Ovary (tissue), 9 donors: ENCODE results near the gene NANP. TPM values are rescaled to one million over a fixed set of nuclear protein-coding genes. Genes with fewer than 3 reads are reported as not detected.
A peak's percentile ranks its signal among the peaks of the same experiment; 100 is the strongest.

Source experiments
- DNase-seq, 5 donors: peaks; one replicate each; pipeline ENCODE4 v3.0.0-alpha.2; 2019 to 2020
- H3K27ac ChIP-seq, 2 donors: fragments of 200-600 bp; one replicate each; pipeline versions ENCODE4 v1.5.1 to v1.8.0; 2019 to 2022
- H3K27me3 ChIP-seq: fragments of 200-600 bp; one replicate; pipeline ENCODE4 v1.8.0; 2022
- H3K36me3 ChIP-seq: fragments of 200-600 bp; sonication (generic); one replicate; pipeline ENCODE4 v1.5.1; 2019
- H3K4me1 ChIP-seq: one replicate; pipeline ENCODE4 v1.8.1; 2013; ENCODE audit warnings: mild to moderate bottlenecking, moderate library complexity; ENCODE audit not compliant: insufficient read depth
- H3K4me3 ChIP-seq: fragments of 200-600 bp; sonication (generic); one replicate; pipeline ENCODE4 v1.5.1; 2017
- H3K9me3 ChIP-seq, 2 donors: fragments of 200-600 bp in 1 of 2; sonication (generic) in 1 of 2; one replicate each; pipeline versions ENCODE4 v1.5.1 to v1.8.1; 2013 to 2019; ENCODE audit warnings: mild to moderate bottlenecking in 1 of 2, moderate library complexity in 1 of 2
- EP300 ChIP-seq: sonication (generic); formaldehyde crosslinking; IDR thresholded peaks from one replicate; pipeline ENCODE4 v1.6.1; 2017; ENCODE audit warnings: antibody characterized with exemption
- POLR2A ChIP-seq: fragments of 450-650 bp; IDR thresholded peaks from one replicate; pipeline ENCODE4 v1.6.1; 2017; ENCODE audit warnings: antibody characterized with exemption, mild to moderate bottlenecking, moderate library complexity
- WGBS, 3 donors: extraction: QIAGEN DNeasy Blood & Tissue Kit in 1 of 3; methylation state at CpG; one replicate each; pipeline versions ENCODE4 v1.1.5 to v1.1.7; 2013 to 2017; 5-methylcytosine and 5-hydroxymethylcytosine counted together
- intact Hi-C, 4 donors: fragments of 100-400 bp; cut with DNase I; formaldehyde crosslinking; loops; one replicate each; pipeline versions ENCODE4 v1.11.0 to v1.15.1; 2022 to 2023
- polyA plus RNA-seq, 2 donors: library from polyadenylated mRNA; stranded (reverse); fragments of 200-250 nt in 1 of 2; fragments of 350-450 nt in 1 of 2; fragmentation: Illumina TruSeq in 1 of 2; extraction: RNeasy Lipid Tissue Mini Kit (QIAGEN cat#74804) in 1 of 2; gene quantifications; one replicate each; pipeline ENCODE4 v1.2.3, GENCODE V29; 2013 to 2014
- total RNA-seq, 7 donors: library from RNA; depleted of rRNA in 2 of 7; stranded (reverse); fragments of >200 nt in 2 of 7; fragmentation: NEBNext Ultra II Directional in 3 of 7; extraction: Animal tissue kit (Norgen Biotek cat#: 25700) in 3 of 7; gene quantifications; one replicate each; pipeline versions ENCODE4 v1.1.0 to v1.2.4, GENCODE V29; 2016 to 2023
- TF ChIP-seq, protein P1 (sequence below), 3 donors: fragments of 450-650 bp in 2 of 3; fragments of 200-600 bp in 1 of 3; IDR thresholded peaks; one replicate each; pipeline versions ENCODE4 v1.5.1 to v1.8.0; 2016 to 2022; ENCODE audit warnings: antibody characterized with exemption in 3 of 3, mild to moderate bottlenecking in 1 of 3
- donor health status: DM: no; HTN: no; CAD: no; lungs with moderate emphysema.
- donor health status: DM: no; HTN: no; CAD: no.
- donor health status: Bipolar disorder and iron deficiency.
- donor health status: DM: yes; HTN: yes; CAD: no.
- donor health status: DM: no; HTN: no; CAD: no.
- donor health status: DM: yes; HTN: yes; CAD: no.

Gene NANP
- total and polyA plus RNA-seq, 9 donors, result 1.9 to 8.1 (median 4.9) TPM

DNA sequence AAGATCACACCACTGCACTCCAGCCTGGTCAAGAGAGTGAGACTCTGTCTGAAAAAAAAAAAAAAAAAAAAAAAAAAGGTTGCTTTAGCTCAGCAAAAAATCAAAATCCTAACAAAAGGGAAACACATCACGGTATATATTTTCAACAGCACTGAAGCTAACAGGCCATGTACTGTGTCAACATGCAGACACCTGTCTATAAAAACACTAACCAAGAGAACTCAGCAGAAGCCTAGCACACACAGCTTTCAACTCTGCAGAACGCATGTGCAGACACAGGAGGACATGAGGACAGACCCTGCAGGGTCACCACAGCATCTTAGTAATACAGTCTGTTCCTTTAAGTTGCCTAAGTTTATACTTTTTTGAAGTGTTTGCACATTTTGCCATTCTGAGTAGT is 52.0 kb downstream of the NANP start:
- Histone ChIP-seq H3K4me3 (no peak overlapping the region), H3K9me3 (no peaks in the 10 kb centered on the region), H3K36me3 (no peaks in the 10 kb centered on the region), H3K27ac (peak overlapping the region in 1 of 2 donors; percentile 64), H3K27me3 (no peaks in the 10 kb centered on the region), H3K4me1 (peaks cover 9% of the 10 kb centered on the region)
- no peak for TF ChIP-seq POLR2A
- TF ChIP-seq, protein P1, sequence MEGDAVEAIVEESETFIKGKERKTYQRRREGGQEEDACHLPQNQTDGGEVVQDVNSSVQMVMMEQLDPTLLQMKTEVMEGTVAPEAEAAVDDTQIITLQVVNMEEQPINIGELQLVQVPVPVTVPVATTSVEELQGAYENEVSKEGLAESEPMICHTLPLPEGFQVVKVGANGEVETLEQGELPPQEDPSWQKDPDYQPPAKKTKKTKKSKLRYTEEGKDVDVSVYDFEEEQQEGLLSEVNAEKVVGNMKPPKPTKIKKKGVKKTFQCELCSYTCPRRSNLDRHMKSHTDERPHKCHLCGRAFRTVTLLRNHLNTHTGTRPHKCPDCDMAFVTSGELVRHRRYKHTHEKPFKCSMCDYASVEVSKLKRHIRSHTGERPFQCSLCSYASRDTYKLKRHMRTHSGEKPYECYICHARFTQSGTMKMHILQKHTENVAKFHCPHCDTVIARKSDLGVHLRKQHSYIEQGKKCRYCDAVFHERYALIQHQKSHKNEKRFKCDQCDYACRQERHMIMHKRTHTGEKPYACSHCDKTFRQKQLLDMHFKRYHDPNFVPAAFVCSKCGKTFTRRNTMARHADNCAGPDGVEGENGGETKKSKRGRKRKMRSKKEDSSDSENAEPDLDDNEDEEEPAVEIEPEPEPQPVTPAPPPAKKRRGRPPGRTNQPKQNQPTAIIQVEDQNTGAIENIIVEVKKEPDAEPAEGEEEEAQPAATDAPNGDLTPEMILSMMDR (IDR thresholded peaks at IDR 0.05), result no peak
- no peak for TF ChIP-seq EP300
- DNase-seq, result no peak
- WGBS, 3 donors, result 85 to 89% (median 88%) methylated on average over 2 of the region's 2 CpGs
- intact Hi-C loops, result no loop called here

DNA sequence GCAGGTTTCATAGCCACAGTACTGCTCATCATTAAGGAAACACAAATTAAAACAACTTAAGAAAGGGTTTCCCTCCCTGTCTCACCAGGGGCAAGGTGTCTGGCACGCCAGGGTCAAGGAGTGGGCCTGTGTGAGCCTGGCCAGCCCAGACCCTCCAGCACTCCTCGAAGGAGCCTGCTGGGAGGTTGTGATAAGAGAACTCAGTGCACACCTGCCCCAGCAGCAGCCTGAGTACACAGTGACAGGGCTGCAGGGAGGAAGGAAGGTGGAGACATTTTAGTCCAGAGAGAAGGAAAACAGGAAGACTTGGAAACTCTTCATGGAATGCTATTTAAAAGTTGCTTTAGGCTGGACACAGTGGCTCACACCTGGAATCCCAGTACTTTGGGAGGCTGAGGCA is 52.6 kb downstream of the NANP start:
- no peaks in the 10 kb centered on the region for H3K36me3 ChIP-seq
- peak in 1 of 5 donors; percentile 29 for DNase-seq
- no peaks in the 10 kb centered on the region for H3K9me3 ChIP-seq
- TF ChIP-seq, protein P1 (IDR thresholded peaks at IDR 0.05), result no peak
- TF ChIP-seq EP300 (no peak), POLR2A (no peak)
- H3K27ac ChIP-seq, result no peak overlapping the region
- H3K4me3 ChIP-seq, result no peak overlapping the region
- WGBS, 3 donors, result 58 to 63% (median 61%) methylated on average over 2 of the region's 2 CpGs
- H3K27me3 ChIP-seq, result no peaks in the 10 kb centered on the region
- peaks cover 9% of the 10 kb centered on the region for H3K4me1 ChIP-seq
- intact Hi-C loops, result no loop called here

DNA sequence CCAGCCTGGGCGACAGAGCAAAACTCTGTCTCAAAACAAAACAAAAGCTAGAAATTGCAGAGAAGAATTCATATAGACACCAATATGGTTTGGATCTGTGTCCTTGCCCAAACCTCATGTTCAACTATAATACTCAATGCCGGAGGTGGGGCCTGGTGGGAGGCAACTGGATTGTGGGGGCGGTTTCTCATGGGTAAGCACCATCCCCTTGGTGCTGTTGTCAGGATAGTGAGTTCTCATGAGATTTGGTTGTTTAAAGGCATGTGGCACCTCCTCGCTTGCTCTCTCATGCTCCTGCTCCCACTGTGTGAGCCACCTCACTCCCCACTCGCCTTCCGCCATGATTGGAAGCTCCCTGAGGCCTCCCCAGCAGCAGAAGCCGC is 53.7 kb downstream of the NANP start:
- H3K4me1 ChIP-seq, result peaks cover 10% of the 10 kb centered on the region
- intact Hi-C loops, result no loop called here
- TF ChIP-seq EP300, result no peak
- no peak overlapping the region for H3K27ac ChIP-seq
- DNase-seq, result no peak
- no peaks in the 10 kb centered on the region for H3K9me3 ChIP-seq
- no peak overlapping the region for H3K4me3 ChIP-seq
- H3K27me3 ChIP-seq, result no peaks in the 10 kb centered on the region
- no peaks in the 10 kb centered on the region for H3K36me3 ChIP-seq
- 92 to 97% (median 96%) methylated on average over 7 of the region's 7 CpGs for WGBS, 3 donors

DNA sequence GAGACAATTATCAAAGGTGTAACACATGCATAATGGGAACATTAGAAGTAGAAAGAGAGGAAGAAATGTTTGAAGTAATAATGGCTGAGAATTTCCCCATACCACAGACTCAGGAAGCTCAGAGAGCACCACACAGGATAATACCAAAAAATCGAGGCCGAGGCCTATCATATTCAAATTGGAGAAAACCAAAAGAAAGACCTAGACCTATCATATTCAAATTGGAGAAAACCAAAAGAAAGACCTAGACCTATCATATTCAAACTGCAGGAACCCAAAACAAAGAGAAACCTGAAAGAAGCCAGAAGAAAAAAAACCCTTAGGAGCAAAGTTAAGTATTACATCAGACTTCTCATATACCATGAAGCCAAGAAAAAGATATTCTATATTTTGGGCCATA is 56.5 kb downstream of the NANP start:
- WGBS, 3 donors, result 92 to 98% (median 94%) methylated on average over 2 of the region's 2 CpGs
- H3K9me3 ChIP-seq, result no peaks in the 10 kb centered on the region

DNA sequence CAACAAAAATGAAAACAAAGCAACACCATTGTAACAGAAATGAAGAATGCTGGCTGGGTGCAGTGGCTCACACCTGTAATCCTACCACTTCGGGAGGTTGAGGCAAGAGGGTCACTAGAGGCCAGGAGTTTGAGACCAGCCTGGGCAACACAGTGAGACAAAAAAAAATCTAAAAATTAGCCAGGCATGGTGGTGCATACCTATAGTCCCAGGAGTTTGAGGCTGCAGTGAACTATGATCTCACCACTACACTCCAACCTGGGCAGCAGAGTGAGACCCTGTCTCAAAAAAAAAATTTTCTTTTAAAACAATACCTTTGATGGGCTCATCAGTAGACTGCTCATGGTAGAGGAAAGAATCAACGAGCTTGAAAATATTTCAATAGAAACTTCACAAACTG is 57.0 kb downstream of the NANP start:
- 92 to 95% (median 95%) methylated on average over 2 of the region's 2 CpGs for WGBS, 3 donors
- H3K36me3 ChIP-seq, result no peaks in the 10 kb centered on the region
- TF ChIP-seq EP300 (no peak), POLR2A (no peak)
- TF ChIP-seq, protein P1 (IDR thresholded peaks at IDR 0.05), result no peak
- H3K4me1 ChIP-seq, result peaks cover 6% of the 10 kb centered on the region
- intact Hi-C loops, result no loop called here
- H3K27me3 ChIP-seq, result no peaks in the 10 kb centered on the region
- no peaks in the 10 kb centered on the region for H3K9me3 ChIP-seq
- H3K27ac ChIP-seq, result no peak overlapping the region
- H3K4me3 ChIP-seq, result no peak overlapping the region
- DNase-seq, result no peak

More for the DNA sequence above, 56.5 kb downstream of the NANP start:
- Histone ChIP-seq H3K4me1 (peaks cover 8% of the 10 kb centered on the region), H3K36me3 (no peaks in the 10 kb centered on the region), H3K27ac (no peak overlapping the region), H3K4me3 (no peak overlapping the region), H3K27me3 (no peaks in the 10 kb centered on the region)
- DNase-seq, result no peak
- TF ChIP-seq, protein P1 (IDR thresholded peaks at IDR 0.05), result no peak
- TF ChIP-seq EP300 (no peak), POLR2A (no peak)
- intact Hi-C loops, result no loop called here
